ENCODE measurements around the gene KCTD5. TPM values are rescaled to one million over a fixed set of nuclear protein-coding genes. Genes with fewer than 3 reads are reported as not detected.

The KCTD5 gene
- total RNA-seq, 2 donors from 2014 or later: 29.8 to 32.6 TPM

- Histone ChIP-seq H3K4me3 (ENCODE audit: low read length) (no peak overlapping the region), H3K9ac (ENCODE audit: extremely low read depth, low read length, poor library complexity, severe bottlenecking) (no peak overlapping the region), H3K27me3 (ENCODE audit: control insufficient read depth, insufficient read depth, low read length, poor library complexity, severe bottlenecking) (no peaks in the 10 kb centered on the region), H3K9me3 (ENCODE audit: control insufficient read depth, low read length) (no peaks in the 10 kb centered on the region), H3K27ac (ENCODE audit: low read depth, low read length) (no peak overlapping the region), H3K36me3 (ENCODE audit: control insufficient read depth, insufficient read depth, low read length) (peaks cover 25% of the 10 kb centered on the region), H3K4me1 (ENCODE audit: control insufficient read depth, insufficient read depth, low read length) (no peaks in the 10 kb centered on the region)
- no peak for TF ChIP-seq CTCF (conservative IDR thresholded peaks at IDR 0.05)
- DNase-seq: no peak
- H3K4me1 Mint-ChIP-seq: no peaks in the 10 kb centered on the region
- peaks cover 18% of the 10 kb centered on the region for H3K36me3 Mint-ChIP-seq (ENCODE audit: low read depth)
- no peaks in the 10 kb centered on the region for H3K27me3 Mint-ChIP-seq (ENCODE audit: insufficient read depth)
- H3K4me3 Mint-ChIP-seq: no peak overlapping the region
- H3K9me3 Mint-ChIP-seq: no peaks in the 10 kb centered on the region
- no peak overlapping the region for H3K27ac Mint-ChIP-seq
- 96 to 100% methylated on average over 10 to 33 of the region's 33 CpGs for WGBS, 2 experiments (ENCODE audit: insufficient coverage in 1 of 2, insufficient read length in 1 of 2)
Measured at GRCh38 chr16:2704166-2704982, 22.1 kb downstream of the KCTD5 start.

- no peak overlapping the region for H3K4me3 Mint-ChIP-seq
- peaks cover 21% of the 10 kb centered on the region for H3K36me3 ChIP-seq (ENCODE audit: control insufficient read depth, insufficient read depth, low read length)
- H3K9me3 Mint-ChIP-seq: no peaks in the 10 kb centered on the region
- no peak overlapping the region for H3K27ac Mint-ChIP-seq
- no peaks in the 10 kb centered on the region for H3K27me3 ChIP-seq (ENCODE audit: control insufficient read depth, insufficient read depth, low read length, poor library complexity, severe bottlenecking)
- H3K9me3 ChIP-seq (ENCODE audit: control insufficient read depth, low read length): no peaks in the 10 kb centered on the region
- H3K36me3 Mint-ChIP-seq (ENCODE audit: low read depth): peaks cover 14% of the 10 kb centered on the region
- no peak overlapping the region for H3K27ac ChIP-seq (ENCODE audit: low read depth, low read length)
- TF ChIP-seq CTCF (conservative IDR thresholded peaks at IDR 0.05): no peak
- H3K9ac ChIP-seq (ENCODE audit: extremely low read depth, low read length, poor library complexity, severe bottlenecking): no peak overlapping the region
- no peak overlapping the region for H3K4me3 ChIP-seq (ENCODE audit: low read length)
- no peak for DNase-seq
- WGBS, 2 experiments (ENCODE audit: insufficient coverage in 1 of 2, insufficient read length in 1 of 2): 95 to 100% methylated on average over 8 to 14 of the region's 14 CpGs
- H3K27me3 Mint-ChIP-seq (ENCODE audit: insufficient read depth): no peaks in the 10 kb centered on the region
- no peaks in the 10 kb centered on the region for H3K4me1 ChIP-seq (ENCODE audit: control insufficient read depth, insufficient read depth, low read length)
- no peaks in the 10 kb centered on the region for H3K4me1 Mint-ChIP-seq
Measured at GRCh38 chr16:2704983-2705275, 22.6 kb downstream of the KCTD5 start.

GRCh38 chr16:2705351-2705750 is 23.0 kb downstream of the KCTD5 start:
- no peak for DNase-seq
- no peaks in the 10 kb centered on the region for H3K4me1 ChIP-seq (ENCODE audit: control insufficient read depth, insufficient read depth, low read length)
- Mint-ChIP-seq H3K4me1 (no peaks in the 10 kb centered on the region), H3K27me3 (ENCODE audit: insufficient read depth) (no peaks in the 10 kb centered on the region), H3K36me3 (ENCODE audit: low read depth) (peaks cover 14% of the 10 kb centered on the region), H3K27ac (no peak overlapping the region), H3K4me3 (no peak overlapping the region), H3K9me3 (no peaks in the 10 kb centered on the region)
- H3K27me3 ChIP-seq (ENCODE audit: control insufficient read depth, insufficient read depth, low read length, poor library complexity, severe bottlenecking): no peaks in the 10 kb centered on the region
- WGBS, 2 experiments (ENCODE audit: insufficient coverage in 1 of 2, insufficient read length in 1 of 2): 93 to 100% methylated on average over 5 to 10 of the region's 10 CpGs
- no peak overlapping the region for H3K4me3 ChIP-seq (ENCODE audit: low read length)
- TF ChIP-seq CTCF (conservative IDR thresholded peaks at IDR 0.05): no peak
- H3K36me3 ChIP-seq (ENCODE audit: control insufficient read depth, insufficient read depth, low read length): peaks cover 21% of the 10 kb centered on the region
- no peak overlapping the region for H3K9ac ChIP-seq (ENCODE audit: extremely low read depth, low read length, poor library complexity, severe bottlenecking)
- no peak overlapping the region for H3K27ac ChIP-seq (ENCODE audit: low read depth, low read length)
- no peaks in the 10 kb centered on the region for H3K9me3 ChIP-seq (ENCODE audit: control insufficient read depth, low read length)
